Measurements from ENCODE around the gene GBF1. TPM values are rescaled to one million over a fixed set of nuclear protein-coding genes. Genes with fewer than 3 reads are reported as not detected.

GBF1 gene
- total RNA-seq, 2 donors from 2014 or later: 28.5 to 38.9 TPM

Other genes starting within 250 kb of the GBF1 start
- 10 to 100 TPM; 27.7 to 38.5 TPM for gene ARMH3, start 189.4 kb upstream of the GBF1 start, total RNA-seq
- 10 to 100 TPM; 12.5 to 21.6 TPM for gene HPS6, start 180.2 kb upstream of the GBF1 start, total RNA-seq
- gene LDB1, start 125.2 kb upstream of the GBF1 start, total RNA-seq: 10 to 100 TPM; 93.6 to 99.1 TPM
- gene PPRC1, start 112.5 kb upstream of the GBF1 start, total RNA-seq: 10 to 100 TPM; 34.5 to 71.3 TPM
- 100 to 1,000 TPM in 1 of 2 donors, 10 to 100 TPM in 1; 76.9 to 168 TPM for gene NOLC1, start 93.1 kb upstream of the GBF1 start, total RNA-seq
- under 1 TPM; 0.24 to 0.32 TPM for gene ELOVL3, start 19.2 kb upstream of the GBF1 start, total RNA-seq
- gene PITX3, start 4.0 kb upstream of the GBF1 start, total RNA-seq: under 1 TPM in 1 of 2 donors, not detected in 1; 0.17 TPM
- 100 to 1,000 TPM; 192 to 372 TPM for gene NFKB2, start 150.2 kb downstream of the GBF1 start, total RNA-seq
- 1 to 10 TPM; 3.0 to 8.0 TPM for gene PSD, start 173.3 kb downstream of the GBF1 start, total RNA-seq
- 10 to 100 TPM; 12.6 to 15.4 TPM for gene FBXL15, start 175.3 kb downstream of the GBF1 start, total RNA-seq
- 10 to 100 TPM; 53.3 to 58.5 TPM for gene CUEDC2, start 187.0 kb downstream of the GBF1 start, total RNA-seq
- gene C10orf95, start 206.0 kb downstream of the GBF1 start, total RNA-seq: under 1 TPM; 0.29 to 0.39 TPM

Data from activated T-helper 17 cell treated with anti-CD3 and anti-CD28 coated beads, Interleukin-2, amount 50 U/mL, for 72 hours (primary cell).